ENCODE data around the gene MYL9.
"Not testable (repeated sequence)": the region's sequence is repeated elsewhere in the genome, so short reads cannot be mapped to it uniquely, and the experiment has no call there.

The MYL9 gene

DNA sequence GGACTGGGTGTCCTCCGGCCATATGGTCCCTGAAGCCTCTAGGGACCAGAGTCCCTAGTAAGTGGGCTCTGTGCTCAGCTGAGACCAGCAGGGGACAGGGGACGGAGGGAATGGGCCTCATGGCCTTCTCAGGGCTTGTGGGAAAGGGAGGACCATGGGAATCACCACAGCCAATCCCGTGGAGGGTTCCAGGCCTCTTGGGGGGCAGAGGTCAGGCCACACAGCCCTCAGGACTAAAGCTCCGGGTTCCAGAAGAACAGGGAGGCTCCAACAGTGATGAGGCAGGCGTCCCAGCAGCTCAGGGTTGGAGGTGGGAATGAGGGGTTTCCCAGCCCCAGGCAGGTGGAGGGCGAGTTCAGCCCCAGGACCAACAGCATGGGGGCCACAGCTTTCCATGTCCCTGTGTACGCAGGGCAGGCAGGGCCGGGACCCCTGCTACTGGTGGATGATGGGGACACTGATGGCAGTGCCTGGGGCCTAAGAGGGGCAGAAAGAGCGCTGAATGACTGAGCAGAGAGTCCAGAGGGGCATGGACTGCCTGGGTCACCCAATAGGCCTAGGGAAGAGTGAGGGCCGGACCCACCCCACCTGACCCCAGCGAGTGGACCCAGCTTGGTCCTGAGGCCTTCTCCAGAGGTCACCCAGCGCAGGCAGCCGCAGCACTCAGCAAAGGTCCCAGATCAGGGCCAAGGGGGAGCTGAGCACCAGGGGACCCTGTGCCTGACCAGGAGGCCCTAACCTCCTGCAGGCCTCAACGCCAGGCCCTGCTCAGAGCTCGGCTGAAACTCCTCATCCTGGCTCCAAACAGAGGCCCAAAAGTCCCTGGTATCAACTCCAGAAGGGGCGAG is 8.8 kb downstream of the MYL9 start:
- no peak for FAIRE-seq

DNA sequence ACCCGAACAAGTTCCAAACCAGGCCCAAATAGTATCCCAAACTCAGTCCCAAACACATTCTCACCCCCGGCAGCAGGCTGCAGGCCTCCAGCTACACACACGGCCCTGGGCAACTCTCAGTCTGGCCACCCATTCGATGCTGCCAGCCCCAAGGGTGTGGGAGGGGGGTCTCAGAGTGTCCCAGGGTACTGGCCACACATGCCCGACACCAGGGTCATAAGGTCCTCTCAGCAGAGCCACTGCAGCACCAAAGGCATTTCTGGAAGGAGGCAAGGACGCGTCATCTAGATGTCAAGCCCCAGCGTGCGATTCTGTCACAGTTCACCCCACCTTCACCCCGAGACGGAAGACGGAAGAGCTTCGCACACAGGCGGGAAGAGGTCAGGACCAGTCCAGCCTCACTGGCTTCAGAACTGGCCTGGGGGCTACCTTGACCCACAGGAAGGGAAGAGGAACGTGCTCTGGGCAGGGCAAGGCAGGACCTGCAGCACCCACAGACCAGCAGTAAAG is 9.5 kb downstream of the MYL9 start:
- no peak for FAIRE-seq

DNA sequence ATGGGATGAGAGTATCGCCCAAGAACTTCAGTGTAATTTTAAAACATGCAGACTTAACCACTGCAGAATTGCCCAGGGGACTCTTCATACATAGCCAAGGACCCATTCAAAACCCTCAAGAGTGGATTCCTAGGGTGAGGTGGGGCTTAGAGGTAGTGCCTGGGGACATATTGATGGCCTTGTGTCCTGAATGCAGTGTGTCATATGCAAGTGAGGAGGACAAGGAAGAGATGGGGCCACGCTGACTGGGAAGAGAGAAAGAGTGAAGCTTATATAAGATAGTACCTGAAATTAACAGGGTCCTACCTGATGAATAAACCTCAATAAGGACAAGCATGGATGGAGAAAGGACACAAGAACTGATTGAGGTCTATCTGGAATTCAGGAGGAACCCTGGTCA is 13.9 kb downstream of the MYL9 start:
- no peak for FAIRE-seq

DNA sequence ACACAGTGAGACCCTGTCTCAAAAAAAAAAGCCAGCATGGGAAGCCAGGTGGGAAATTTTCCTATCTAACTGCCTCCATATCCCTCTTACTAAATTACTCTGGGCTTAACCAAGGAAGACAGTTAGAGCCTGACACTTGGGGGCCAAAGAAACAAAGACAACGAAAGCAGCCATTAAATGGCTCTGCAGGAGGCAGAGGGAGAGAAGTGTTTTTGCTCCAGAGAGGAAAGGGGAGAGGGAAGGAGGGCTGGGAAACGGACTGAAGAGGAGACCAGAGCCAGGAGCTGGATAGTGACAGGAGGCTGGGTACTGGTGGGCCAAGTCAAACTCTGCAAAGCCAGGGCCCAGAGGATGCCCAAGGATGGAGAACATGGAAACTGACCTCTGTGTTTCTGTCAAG is 21.4 kb downstream of the MYL9 start:
- no peak for FAIRE-seq

DNA sequence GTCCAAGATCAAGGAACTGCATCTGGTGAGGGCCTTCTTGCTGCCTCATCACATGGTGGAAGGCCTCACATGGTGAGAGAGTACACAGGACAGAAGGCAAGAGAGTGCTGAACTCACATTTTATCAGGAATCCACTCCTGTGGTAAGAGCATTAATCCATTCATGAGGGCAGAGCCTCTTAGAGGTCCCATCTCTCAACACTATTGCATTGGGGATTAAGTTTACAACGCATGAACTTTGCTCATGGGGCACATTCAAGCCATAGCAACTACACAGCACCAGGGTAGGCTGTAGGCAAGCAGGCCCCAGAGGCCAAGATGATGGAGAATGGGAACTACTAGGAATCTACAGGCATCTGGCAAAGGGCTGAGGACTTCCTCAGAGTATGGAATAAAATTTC is 22.1 kb downstream of the MYL9 start:
- no peak for FAIRE-seq

DNA sequence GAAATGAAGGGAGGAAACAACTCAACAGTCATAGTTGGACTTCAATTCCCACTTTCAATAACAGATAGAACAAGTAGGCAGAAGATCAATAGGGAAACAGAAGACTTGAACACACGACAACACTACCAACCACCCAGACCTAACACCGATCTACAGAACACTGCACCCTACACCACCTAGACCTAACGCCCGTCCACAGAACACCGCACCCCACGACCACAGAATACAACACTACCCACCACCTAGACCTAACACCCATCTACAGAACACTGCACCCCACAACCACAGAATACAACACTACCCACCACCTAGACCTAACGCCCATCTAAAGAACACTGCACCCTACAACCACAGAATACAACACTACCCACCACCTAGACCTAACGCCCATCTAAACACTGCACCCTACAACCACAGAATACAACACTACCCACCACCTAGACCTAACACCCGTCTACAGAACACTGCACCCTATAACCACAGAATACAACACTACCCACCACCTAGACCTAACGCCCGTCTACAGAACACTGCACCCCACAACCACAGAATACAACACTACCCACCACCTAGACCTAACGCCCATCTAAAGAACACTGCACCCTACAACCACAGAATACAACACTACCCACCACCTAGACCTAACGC is 22.9 kb downstream of the MYL9 start:
- FAIRE-seq = not testable (repeated sequence)

DNA sequence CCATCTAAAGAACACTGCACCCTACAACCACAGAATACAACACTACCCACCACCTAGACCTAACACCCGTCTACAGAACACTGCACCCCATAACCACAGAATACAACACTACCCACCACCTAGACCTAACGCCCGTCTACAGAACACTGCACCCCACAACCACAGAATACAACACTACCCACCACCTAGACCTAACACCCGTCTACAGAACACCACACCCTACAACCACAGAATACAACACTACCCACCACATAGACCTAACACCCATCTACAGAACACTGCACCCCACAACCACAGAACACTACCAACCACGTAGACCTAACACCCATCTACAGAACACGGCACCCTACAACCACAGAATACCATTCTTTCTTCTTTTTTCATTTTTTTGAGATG is 23.4 kb downstream of the MYL9 start:
- FAIRE-seq = not testable (repeated sequence)

DNA sequence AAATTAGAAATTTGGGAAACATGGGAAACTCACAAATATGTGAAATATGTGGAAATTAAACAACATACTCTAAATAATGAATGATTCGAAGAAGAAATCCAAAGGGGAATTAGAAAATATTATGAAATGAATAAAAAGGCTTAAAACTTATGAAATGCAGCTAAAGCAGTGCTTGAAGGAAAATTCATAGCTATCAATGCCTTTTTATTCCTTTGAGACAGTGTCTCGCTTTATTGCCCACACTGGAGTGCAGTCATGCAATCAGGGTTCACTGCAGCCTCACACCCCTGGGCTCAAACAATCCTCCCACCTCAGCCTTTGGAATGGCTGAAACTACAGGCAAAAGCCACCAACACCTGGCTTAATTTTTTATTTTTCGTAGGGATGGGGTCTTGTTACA is 24.2 kb downstream of the MYL9 start:
- FAIRE-seq = no peak

DNA sequence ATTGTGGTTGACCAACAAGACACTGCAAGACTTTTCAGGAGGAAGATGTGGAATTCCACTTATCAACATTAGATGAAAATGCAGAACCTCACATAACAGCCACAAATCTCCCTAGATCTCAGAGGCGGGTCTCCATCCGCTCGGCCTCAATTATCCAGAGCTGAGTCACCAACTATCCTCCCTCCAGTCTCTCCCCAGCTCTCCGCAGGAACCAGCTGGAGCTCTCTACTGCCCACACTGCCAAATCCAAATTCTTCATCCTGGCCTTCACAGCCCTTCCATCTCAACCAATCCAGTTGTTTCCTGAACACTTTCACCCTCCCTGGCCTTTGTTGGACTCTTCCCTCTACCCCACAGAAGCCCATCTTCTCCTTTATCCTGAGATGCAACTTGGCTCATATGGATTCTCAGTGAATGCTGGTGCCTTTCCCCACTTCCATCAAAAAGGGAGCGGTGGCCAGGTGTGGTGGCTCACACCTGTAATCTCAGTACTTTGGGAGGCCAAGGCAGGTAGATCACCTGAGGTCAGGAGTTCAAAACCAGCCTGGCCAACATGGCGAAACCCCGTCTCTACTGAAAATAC is 28.6 kb downstream of the MYL9 start:
- no peak for FAIRE-seq

DNA sequence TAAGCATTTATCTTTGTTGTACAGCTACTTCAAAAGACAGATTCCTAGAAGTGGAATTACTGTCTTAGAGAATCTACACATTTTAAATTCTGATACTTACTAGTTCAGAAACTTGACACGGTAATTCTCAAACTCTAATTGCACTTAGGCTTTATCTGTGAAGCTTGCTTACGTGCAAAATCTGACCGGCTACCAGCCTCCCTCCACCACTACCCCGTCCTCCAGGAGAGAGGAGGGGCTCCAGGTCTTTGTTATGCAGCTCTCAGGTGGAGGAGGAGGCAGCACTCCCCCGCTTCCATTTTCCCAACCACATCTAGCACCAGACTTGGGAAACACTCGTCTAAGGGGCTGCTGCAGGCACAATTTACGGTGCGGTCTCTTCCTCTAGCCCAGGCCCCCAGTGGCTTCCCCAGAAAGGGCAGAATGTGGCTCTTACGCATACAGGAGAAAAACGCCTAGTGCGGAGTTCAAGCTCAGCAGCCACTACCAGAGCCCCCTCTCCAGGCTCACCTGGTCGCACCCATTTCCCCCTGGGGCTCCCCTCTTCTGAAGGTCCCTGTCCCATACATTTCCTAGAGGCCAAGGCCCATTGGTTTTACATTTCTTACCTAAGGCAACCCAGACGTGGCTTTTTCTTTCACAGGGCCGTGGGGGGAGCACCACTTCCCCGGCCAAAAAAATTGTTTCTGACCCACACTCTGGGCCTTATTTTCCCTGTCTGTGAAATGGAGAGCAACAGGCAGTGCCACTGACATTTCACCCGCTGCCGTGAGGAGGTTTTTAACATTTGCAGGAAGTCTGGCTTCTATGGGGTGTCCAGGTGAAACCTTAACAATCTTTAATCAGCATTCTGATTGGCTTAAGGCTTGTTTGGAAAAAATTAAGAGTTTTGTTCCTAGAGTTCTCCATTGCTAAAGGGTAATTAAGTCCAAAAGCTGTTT is 30.5 kb downstream of the MYL9 start:
- FAIRE-seq = no peak

DNA sequence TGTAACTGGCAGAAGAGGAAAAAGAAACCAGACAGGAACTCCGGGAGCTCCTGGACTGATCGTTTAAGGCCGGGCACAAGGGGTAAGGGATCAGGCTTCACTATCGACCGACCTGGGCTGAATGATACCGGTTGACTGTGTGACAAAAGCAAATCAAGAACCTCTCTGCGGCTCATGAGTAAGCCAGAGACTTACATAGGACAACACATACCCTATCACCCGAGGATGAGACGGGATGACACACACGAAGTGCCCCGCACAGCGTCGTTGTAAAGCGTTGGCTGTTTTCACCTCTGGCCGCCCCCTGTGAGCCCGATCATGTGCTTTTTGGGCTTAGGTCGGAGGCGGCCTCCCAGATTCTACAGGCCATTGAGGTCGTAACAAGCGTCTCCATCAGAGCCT is 31.4 kb downstream of the MYL9 start:
- FAIRE-seq = no peak

DNA sequence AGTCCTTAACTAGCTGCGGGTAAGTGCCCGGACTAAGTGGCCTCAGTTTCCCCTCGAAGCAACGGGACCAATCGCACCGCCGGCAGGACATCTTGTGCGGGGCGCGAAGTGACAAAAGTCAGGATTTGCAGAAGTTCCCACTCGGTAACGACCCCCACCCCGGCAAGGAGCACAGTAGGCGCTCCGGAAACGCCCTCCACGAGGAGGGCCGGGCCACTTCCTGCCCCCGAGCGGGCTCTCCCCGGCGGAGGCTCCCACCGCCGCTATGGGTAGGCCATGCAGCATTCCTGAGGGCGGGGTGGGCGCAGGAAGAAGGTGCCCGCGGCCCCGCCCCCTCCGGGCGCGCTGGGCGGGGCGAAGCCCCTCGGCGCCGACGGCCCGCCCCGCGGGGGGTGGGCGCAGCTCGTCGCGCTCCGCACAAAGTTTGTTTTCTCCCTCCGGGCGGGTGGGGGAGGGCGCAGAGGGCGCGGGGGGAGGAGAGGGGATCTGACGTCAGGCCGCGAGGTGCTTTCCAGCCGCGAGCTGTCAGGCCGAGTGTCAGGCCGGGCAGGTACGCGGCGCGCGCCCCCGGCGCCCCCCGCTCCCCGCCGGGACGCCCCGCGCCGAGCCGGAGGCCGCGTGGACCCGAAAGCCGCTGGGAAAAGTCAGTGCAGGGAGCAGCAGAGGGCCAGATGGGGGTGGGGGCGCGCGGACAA is 31.9 kb downstream of the MYL9 start, which contains the start of gene TGIF2:
TGIF2 (plus strand) TSS at position 495 of the 695 bp plus-strand sequence. CDS start 5,178 bp downstream, outside the sequence.
- FAIRE-seq = no peak

DNA sequence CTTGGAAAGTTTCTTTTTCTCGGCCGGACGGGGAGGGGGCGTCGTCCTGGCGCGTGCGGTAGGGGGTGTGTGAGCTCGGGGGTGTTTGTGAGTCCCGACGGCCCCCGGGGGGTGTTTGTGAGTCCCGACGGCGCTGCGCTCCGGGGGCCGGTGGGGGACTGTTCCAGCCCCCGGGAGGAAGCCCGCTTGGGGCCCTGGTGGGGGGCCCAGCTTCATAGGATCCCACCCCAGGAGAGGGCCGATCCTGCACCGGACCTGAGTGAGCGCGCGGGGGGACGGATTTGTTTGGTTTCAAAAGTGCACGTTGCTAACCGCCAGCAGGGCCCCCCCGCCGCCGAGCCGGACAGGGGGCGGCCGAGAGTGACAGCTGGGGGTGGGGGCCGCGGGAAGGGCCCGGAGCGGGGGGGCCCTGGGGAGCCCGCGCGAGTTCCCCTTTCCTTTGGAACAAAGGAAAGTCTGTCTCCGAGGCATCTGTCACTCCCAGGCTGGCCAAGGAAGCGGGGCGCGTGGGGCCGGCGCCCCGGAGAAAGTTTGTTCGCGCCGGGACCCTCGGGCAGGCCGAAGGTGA is 32.6 kb downstream of the MYL9 start:
- no peak for FAIRE-seq

DNA sequence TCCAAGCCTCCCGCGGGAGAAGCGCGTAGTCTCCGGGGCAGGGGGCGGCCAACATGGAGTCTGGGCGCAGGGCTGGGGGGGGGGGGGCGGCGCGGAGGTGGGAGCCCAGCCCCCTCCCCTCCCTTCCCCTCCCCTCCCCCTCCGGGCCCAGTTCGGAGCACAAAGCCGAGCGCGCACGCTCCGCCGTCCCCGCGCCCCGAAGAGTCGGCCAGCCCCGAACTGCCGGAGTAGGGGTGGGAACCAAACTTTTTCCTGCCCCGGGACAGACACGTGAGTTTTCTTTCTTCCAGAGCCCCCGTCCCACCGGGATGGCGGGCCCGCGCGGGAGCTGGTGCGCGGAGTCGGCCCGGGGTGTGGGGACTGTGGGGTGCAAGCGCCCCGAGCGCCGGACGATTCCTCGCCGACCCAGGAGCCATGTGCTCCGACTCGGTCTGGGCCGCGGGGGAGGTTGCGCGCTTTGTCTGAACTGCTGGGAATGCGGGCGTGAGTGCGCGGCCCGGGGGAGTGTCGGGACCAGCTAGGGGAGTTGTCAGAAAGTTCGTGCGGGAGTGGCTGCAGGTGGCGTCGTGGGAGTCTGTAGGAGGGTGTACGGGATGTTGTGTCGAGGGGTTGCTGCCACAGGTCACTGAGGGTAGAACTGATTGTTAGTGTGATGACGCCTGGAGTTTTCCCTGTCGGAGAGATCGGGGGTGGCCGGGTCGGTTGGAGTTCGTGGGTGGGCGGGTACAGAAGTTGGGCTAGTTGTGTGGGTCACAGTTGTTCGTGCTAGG is 33.2 kb downstream of the MYL9 start:
- FAIRE-seq = no peak

DNA sequence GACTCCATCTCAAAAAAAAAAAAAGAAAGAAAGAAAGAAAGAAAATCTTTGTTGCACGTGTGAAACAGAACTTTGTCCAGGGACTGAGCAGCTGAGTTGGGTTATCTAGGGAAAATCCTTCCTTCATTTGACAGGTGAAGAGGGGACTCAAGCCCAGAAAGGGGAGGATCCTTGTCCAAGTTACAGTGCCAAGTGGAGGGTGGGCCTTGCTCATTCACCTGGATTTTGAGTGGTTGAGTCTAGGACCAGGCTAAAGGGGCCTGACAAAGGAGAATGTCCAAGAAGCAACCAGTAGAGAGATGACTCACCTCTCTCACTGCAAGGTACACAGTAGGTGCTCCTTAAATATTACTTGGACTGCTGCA is 34.7 kb downstream of the MYL9 start:
- no peak for FAIRE-seq

DNA sequence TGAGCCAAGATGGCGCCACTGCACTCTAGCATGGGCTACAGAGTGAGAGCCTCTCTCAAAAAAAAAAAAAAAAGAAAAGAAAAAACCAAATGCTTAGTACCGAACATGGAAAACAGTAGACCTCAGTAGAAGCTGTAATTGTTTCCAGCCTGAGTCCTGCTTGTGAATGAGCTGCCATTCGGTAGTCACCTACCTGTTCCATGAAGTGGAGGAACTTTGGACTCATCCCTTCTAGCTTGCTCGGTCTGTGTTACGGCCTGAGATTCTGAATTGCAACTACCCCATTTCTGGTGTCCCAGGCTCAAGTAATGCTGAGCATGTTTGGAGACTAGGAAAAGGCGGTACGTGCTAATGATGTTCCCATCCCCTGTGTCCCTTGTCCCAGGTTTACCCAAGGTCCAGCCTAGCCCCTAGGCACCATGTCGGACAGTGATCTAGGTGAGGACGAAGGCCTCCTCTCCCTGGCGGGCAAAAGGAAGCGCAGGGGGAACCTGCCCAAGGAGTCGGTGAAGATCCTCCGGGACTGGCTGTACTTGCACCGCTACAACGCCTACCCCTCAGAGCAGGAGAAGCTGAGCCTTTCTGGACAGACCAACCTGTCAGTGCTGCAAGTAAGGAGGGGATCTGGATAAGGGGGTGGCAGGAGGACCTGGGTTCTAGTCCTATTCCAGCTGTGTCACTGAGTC is 37.2 kb downstream of the MYL9 start:
- FAIRE-seq = no peak

DNA sequence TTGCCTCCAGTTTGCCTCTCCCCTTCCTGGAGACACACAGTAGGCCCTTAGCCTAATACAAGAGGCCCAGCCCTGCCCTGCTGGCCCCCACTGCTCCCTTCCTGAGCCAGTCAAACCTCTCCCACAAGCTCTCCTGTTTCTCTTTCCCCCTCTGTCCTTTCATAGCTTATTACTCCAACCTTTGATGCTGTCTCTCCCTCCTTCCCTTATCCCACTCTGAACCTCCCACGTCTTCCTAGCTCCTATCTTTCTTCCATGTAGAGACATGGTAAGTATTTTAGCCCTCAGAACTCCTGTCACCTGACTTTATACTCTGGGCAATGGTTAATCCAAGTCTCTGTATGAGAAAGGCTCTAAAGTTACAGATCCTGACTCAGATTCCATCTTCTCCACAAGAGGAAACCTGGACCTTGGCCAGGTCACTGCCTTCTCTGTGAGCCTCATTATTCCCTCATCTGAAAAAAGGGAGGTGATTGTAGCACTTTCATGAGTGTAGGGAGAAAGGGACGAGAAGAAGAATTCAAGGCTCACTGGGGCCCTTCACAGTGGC is 38.8 kb downstream of the MYL9 start:
- FAIRE-seq = no peak

DNA sequence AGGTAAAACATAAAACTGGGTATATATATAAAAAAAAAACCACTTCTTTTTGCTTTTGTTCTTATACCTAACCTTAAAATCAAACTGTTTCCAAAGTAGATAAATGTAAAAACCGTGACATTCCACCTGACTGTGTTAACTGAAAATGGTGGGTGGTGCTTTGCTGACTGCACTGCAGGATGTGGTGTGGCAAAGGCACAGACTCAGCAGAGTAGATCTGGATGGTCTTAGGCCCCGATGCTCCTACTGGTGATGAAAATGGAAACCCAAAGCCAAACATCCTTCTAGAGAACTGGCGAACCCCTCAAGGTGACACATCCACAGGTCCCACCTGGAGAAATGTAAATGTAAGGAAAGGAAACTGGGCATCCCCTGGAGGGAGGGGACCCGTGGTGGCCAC is 41.0 kb downstream of the MYL9 start:
- FAIRE-seq = no peak

DNA sequence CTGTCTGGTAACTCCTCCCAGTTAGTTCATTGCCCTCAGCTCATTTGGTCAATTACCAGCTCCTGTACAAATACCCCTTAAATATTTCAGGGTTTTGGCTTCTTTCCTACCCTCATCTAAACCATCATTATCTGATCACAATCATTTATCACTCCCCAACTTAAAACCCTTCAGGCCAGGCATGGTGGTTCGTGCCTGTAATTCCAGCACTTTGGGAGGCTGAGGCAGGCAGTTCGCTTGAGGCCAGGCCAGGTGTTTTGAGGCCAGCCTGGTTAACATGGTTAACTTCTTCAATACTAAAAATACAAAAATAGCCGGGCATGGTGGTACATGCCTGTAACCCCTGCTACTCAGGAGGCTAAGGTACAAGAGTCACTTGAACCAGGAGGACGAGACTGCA is 41.5 kb downstream of the MYL9 start:
- no peak for FAIRE-seq

DNA sequence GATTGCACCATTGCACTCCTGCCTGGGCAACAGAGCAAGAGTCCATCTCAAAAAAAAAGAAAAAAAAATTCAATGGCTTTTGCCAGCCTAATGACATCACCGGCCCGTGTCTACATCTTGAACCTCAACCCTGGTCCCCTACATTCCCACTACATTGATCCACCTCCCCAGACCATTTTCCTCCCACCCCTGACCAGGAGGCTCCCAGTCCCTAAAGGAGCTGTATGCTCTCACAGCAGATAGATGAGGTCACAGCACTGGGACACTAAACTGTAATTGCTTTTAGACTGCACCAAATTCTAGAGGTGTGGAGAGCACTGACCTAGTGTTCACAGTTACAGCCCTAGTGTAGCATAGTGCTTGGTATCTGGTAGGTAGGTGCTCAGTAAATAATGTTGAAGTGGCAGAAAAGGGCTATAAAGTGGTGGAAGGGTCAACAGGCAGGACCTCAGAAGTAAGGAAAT is 42.7 kb downstream of the MYL9 start:
- no peak for FAIRE-seq

Measured in A204.1 (cell line).